Keratinocyte (primary cell): ENCODE data around the gene ATF5. TPM values are rescaled to one million over a fixed set of nuclear protein-coding genes. Genes with fewer than 3 reads are reported as not detected.

Experiments
- DNase-seq: peaks from one replicate; pipeline ENCODE4 v3.0.0-alpha.2; 2011; ENCODE audit warnings: low read depth, missing footprints, low spot score
- FAIRE-seq: peaks from 2 replicates; lab custom pipeline; 2011; peaks lifted over from hg19 to GRCh38; lab: Jason Lieb, UNC
- H2AFZ ChIP-seq: 2 replicates; pipeline ENCODE4 v1.6.0; 2012; ENCODE audit warnings: low read length, control low read depth, inconsistent platforms; ENCODE audit not compliant: control insufficient read depth
- H3K27ac ChIP-seq: 2 replicates; pipeline ENCODE4 v1.5.1; 2011; ENCODE audit warnings: low read length; ENCODE audit not compliant: control insufficient read depth, insufficient read depth
- H3K27me3 ChIP-seq: 3 replicates; pipeline ENCODE4 v1.6.0; 2011; ENCODE audit warnings: low read length; ENCODE audit not compliant: control insufficient read depth, insufficient read depth; ENCODE audit errors: extremely low read depth
- H3K36me3 ChIP-seq, 2 experiments: 2 replicates in 1 of 2; 3 replicates in 1 of 2; pipeline ENCODE4 v1.5.1; 2011; ENCODE audit warnings: low read length in 2 of 2, mild to moderate bottlenecking in 1 of 2; ENCODE audit not compliant: control insufficient read depth in 2 of 2, insufficient read depth in 2 of 2; ENCODE audit errors: extremely low read depth in 1 of 2
- H3K4me1 ChIP-seq: 3 replicates; pipeline ENCODE4 v1.5.1; 2011; ENCODE audit warnings: low read length; ENCODE audit not compliant: control insufficient read depth, insufficient read depth; ENCODE audit errors: extremely low read depth
- H3K4me2 ChIP-seq: 3 replicates; pipeline ENCODE4 v1.6.0; 2011; ENCODE audit warnings: low read depth, low read length; ENCODE audit not compliant: control insufficient read depth, insufficient read depth; ENCODE audit errors: extremely low read depth
- H3K4me3 ChIP-seq, 3 experiments: fragments of 200-600 bp in 1 of 3; sonication (generic) in 1 of 3; 2 replicates in 2 of 3; 3 replicates in 1 of 3; pipeline ENCODE4 v1.5.1; 2011 to 2016; ENCODE audit warnings: low read length in 3 of 3, mild to moderate bottlenecking in 3 of 3, control low read depth in 2 of 3, inconsistent platforms in 1 of 3, low read depth in 1 of 3, mixed read lengths in 1 of 3, mixed run types in 1 of 3, moderate library complexity in 1 of 3; ENCODE audit not compliant: control insufficient read depth in 2 of 3, insufficient read depth in 2 of 3; ENCODE audit errors: extremely low read depth in 1 of 3
- H3K79me2 ChIP-seq: 2 replicates; pipeline ENCODE4 v1.6.0; 2012; ENCODE audit warnings: low read length; ENCODE audit not compliant: control insufficient read depth, insufficient read depth
- H3K9ac ChIP-seq: 3 replicates; pipeline ENCODE4 v1.6.0; 2011; ENCODE audit warnings: low read length; ENCODE audit not compliant: control insufficient read depth, insufficient read depth; ENCODE audit errors: extremely low read depth
- H3K9me1 ChIP-seq: 3 replicates; pipeline ENCODE4 v1.6.0; 2011; ENCODE audit warnings: low read length; ENCODE audit not compliant: control insufficient read depth, insufficient read depth; ENCODE audit errors: extremely low read depth
- H3K9me3 ChIP-seq: 2 replicates; pipeline ENCODE4 v1.5.1; 2012; ENCODE audit warnings: low read depth, low read length; ENCODE audit not compliant: control insufficient read depth
- H4K20me1 ChIP-seq: 3 replicates; pipeline ENCODE4 v1.6.0; 2011; ENCODE audit warnings: low read length; ENCODE audit not compliant: control insufficient read depth, insufficient read depth; ENCODE audit errors: extremely low read depth
- CTCF ChIP-seq, 3 experiments: IDR thresholded peaks in 1 of 3; conservative IDR thresholded peaks in 1 of 3; optimal IDR thresholded peaks in 1 of 3; 2 replicates in 2 of 3; 3 replicates in 1 of 3; pipeline versions ENCODE3 to v1.5.1; 2011; ENCODE audit warnings: low read length in 3 of 3, mild to moderate bottlenecking in 3 of 3, moderate library complexity in 2 of 3, control low read depth in 1 of 3, inconsistent platforms in 1 of 3; ENCODE audit not compliant: insufficient read depth in 2 of 3; ENCODE audit errors: extremely low read depth in 1 of 3
- EZH2 ChIP-seq: IDR thresholded peaks from one replicate; pipeline ENCODE4 v1.6.1; 2012; ENCODE audit warnings: inconsistent platforms, mild to moderate bottlenecking, low read length, moderate library complexity
- dilution Hi-C: fragments of 300-500 bp; cut with MboI; formaldehyde crosslinking; loops from one replicate; pipeline ENCODE4 v1.7.0; 2020; ENCODE audit warnings: low sequenced_read_pairs; ENCODE audit not compliant: extremely low pct_ligation_motif_present
- polyA plus RNA-seq, 5 experiments: library from polyadenylated mRNA; depleted of rRNA in 3 of 5; stranded (reverse) in 3 of 5; stranded (forward) in 1 of 5; unstranded in 1 of 5; fragments of >200 nt; gene quantifications; 1 replicate in 1 of 5; 2 replicates in 3 of 5; 3 replicates in 1 of 5; pipeline versions ENCODE4 v1.2.1 to v1.2.3, GENCODE V29; 2011 to 2012; ENCODE audit warnings: missing spikeins in 2 of 5, low read depth in 1 of 5, low replicate concordance in 1 of 5

The ATF5 gene
- polyA plus RNA-seq, 1 donor (not counting 4 experiments of a cell fraction or from before 2014, with no cell fraction given) = 6.0 TPM

- Histone ChIP-seq H4K20me1 (no peaks in the 10 kb centered on the region), H3K27me3 (no peaks in the 10 kb centered on the region), H3K4me3 (no peak overlapping the region), H3K4me1 (no peaks in the 10 kb centered on the region), H3K9me3 (no peaks in the 10 kb centered on the region), H3K4me2 (no peak overlapping the region), H3K79me2 (no peaks in the 10 kb centered on the region), H3K36me3 (no peaks in the 10 kb centered on the region), H3K9me1 (no peaks in the 10 kb centered on the region), H2AFZ (no peak overlapping the region), H3K27ac (no peak overlapping the region), H3K9ac (no peak overlapping the region)
- TF ChIP-seq EZH2 = no peak
- TF ChIP-seq CTCF (optimal IDR thresholded peaks at IDR 0.05 in 1 of 3, IDR thresholded peaks at IDR 0.05 in 1 of 3, conservative IDR thresholded peaks at IDR 0.05 in 1 of 3; ENCODE audit: extremely low read depth in 1 of 3, insufficient read depth in 2 of 3, low read length in 3 of 3) = no peak
- FAIRE-seq (no peak), DNase-seq (no peak)
- dilution Hi-C loops = no loop called here
These were observed 17.4 kb downstream of the ATF5 start for GRCh38 chr19:49946415-49946814.

- Histone ChIP-seq H3K9me3 (no peaks in the 10 kb centered on the region), H4K20me1 (no peaks in the 10 kb centered on the region), H3K36me3 (no peaks in the 10 kb centered on the region), H3K27me3 (peaks cover 5% of the 10 kb centered on the region), H3K9ac (no peak overlapping the region), H3K4me3 (no peak overlapping the region), H3K27ac (no peak overlapping the region), H3K4me2 (no peak overlapping the region), H2AFZ (no peak overlapping the region), H3K79me2 (no peaks in the 10 kb centered on the region), H3K4me1 (no peaks in the 10 kb centered on the region), H3K9me1 (no peaks in the 10 kb centered on the region)
- FAIRE-seq = no peak
- TF ChIP-seq EZH2 (no peak), CTCF (optimal IDR thresholded peaks at IDR 0.05 in 1 of 3, IDR thresholded peaks at IDR 0.05 in 1 of 3, conservative IDR thresholded peaks at IDR 0.05 in 1 of 3; ENCODE audit: extremely low read depth in 1 of 3, insufficient read depth in 2 of 3, low read length in 3 of 3) (no peak)
- dilution Hi-C loops = no loop called here
- no peak for DNase-seq
These were observed 21.0 kb downstream of the ATF5 start for GRCh38 chr19:49949742-49950589.
